Chondrocyte (in vitro differentiated cells): ENCODE data around the gene XPR1. TPM values are rescaled to one million over a fixed set of nuclear protein-coding genes. Genes with fewer than 3 reads are reported as not detected.

Experiments
- DNase-seq: peaks from one replicate; pipeline ENCODE4 v3.0.0; 2021; ENCODE audit warnings: mixed read lengths, low spot score
- H3K27ac Mint-ChIP-seq: one replicate; pipeline ENCODE4 v1.8.0; 2021; ENCODE audit warnings: mild to moderate bottlenecking, moderate library complexity, mixed read lengths; ENCODE audit not compliant: unreplicated experiment
- H3K27me3 Mint-ChIP-seq: 2 replicates; pipeline ENCODE4 v1.8.0; 2021; ENCODE audit warnings: low read depth, mixed read lengths
- H3K36me3 Mint-ChIP-seq: 2 replicates; pipeline ENCODE4 v1.8.0; 2021; ENCODE audit warnings: low read depth, mixed read lengths
- H3K4me1 Mint-ChIP-seq: 2 replicates; pipeline ENCODE4 v1.8.0; 2021; ENCODE audit warnings: low read depth, mild to moderate bottlenecking, mixed read lengths
- H3K4me3 Mint-ChIP-seq: one replicate; pipeline ENCODE4 v1.8.0; 2021; ENCODE audit warnings: mild to moderate bottlenecking, moderate library complexity, mixed read lengths; ENCODE audit not compliant: unreplicated experiment
- H3K9me3 Mint-ChIP-seq: 2 replicates; pipeline ENCODE4 v1.8.0; 2021; ENCODE audit warnings: low read depth, mixed read lengths
- total RNA-seq: library from RNA; stranded (reverse); gene quantifications from 3 replicates; pipeline ENCODE4 v1.2.1, GENCODE V29; 2021
- TF ChIP-seq, protein P1 (sequence below): fragments of 200-600 bp; sonication (generic); IDR thresholded peaks from 2 replicates; pipeline ENCODE4 v1.5.0; 2021; ENCODE audit warnings: antibody characterized with exemption, mild to moderate bottlenecking, moderate library complexity

XPR1 gene
- total RNA-seq, 1 donor from 2014 or later: 24.9 TPM

DNA sequence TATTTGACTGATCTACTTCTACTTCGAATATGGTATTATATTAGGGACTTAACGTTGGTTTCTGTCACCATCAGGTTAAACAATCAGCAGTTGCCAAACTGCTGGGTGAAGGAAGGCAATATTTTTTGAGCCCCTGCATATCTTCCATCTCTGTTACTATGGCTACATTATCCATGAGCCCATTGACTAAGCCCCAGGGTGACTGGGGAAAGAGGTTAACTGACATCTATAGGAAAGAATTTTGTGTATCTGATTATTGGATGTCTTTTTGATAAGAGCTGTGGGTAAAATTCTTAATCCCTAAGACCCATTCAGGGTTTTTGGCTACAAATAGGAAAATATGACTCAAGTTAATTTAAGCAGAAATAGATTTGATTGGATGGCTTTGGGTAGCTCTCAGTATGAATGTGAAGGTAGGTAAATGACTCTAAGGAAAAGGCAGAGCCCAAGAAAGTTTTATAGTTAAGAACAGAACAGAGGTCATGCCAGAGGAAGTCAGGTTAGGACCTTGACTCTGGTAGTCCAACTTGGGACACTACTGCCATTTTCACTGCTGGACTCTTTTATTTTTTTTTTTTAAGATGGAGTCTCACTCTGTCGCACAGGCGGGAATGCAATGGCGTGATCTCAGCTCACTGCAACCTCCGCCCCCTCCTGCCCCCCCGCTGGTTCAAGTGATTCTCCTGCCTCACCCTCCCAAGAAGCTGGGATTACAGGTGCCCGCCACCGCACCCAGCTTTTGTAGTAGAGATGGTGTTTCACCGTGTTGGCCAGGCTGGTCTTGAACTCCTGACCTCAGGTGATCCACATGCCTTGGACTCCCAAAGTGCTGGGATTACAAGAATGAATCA is 8.9 kb upstream of the XPR1 start:
- Mint-ChIP-seq H3K9me3 (no peaks in the 10 kb centered on the region), H3K4me1 (peaks cover 3% of the 10 kb centered on the region), H3K36me3 (no peaks in the 10 kb centered on the region), H3K27ac (no peak overlapping the region), H3K4me3 (no peak overlapping the region), H3K27me3 (no peaks in the 10 kb centered on the region)
- TF ChIP-seq, protein P1, sequence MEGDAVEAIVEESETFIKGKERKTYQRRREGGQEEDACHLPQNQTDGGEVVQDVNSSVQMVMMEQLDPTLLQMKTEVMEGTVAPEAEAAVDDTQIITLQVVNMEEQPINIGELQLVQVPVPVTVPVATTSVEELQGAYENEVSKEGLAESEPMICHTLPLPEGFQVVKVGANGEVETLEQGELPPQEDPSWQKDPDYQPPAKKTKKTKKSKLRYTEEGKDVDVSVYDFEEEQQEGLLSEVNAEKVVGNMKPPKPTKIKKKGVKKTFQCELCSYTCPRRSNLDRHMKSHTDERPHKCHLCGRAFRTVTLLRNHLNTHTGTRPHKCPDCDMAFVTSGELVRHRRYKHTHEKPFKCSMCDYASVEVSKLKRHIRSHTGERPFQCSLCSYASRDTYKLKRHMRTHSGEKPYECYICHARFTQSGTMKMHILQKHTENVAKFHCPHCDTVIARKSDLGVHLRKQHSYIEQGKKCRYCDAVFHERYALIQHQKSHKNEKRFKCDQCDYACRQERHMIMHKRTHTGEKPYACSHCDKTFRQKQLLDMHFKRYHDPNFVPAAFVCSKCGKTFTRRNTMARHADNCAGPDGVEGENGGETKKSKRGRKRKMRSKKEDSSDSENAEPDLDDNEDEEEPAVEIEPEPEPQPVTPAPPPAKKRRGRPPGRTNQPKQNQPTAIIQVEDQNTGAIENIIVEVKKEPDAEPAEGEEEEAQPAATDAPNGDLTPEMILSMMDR: no peak
- DNase-seq: no peak

DNA sequence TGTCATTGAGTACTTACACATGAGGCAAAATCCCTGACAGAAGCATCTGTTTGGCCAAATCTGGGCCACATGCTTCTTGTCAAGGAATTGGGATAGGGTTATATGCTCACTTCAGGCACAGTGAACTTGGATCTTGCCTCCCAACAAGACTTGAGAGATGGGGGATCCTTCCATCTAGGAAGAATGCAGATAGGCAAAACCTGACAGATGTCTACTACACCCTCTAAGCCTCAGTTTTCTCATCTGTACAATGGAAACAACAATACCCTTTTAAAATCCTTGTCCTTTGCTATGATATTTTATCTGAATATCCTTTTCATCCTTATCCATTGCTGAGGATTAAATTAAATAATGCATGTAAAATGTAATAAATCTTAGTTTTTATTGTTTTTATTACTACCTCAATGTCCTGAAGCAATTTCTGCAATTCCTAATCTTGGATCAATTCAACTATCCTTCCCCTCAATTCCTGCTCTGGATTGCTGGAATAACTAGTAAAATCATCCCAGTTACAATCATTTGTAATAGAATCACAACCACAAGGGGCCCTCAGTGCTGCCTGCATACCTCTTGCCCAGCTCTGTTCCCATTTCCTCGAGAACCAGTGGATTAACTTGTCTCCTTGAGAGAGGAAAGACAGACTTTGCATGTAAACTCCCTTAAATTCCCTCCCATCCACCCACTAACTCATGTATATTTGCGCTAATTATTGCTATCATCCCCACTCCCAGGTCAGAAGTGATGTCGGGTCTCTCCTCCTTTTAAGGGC is 8.1 kb upstream of the XPR1 start:
- Mint-ChIP-seq H3K4me1 (peaks cover 3% of the 10 kb centered on the region), H3K4me3 (no peak overlapping the region), H3K36me3 (no peaks in the 10 kb centered on the region), H3K27ac (no peak overlapping the region), H3K9me3 (no peaks in the 10 kb centered on the region), H3K27me3 (no peaks in the 10 kb centered on the region)
- no peak for DNase-seq
- TF ChIP-seq, protein P1: peak; percentile 76

DNA sequence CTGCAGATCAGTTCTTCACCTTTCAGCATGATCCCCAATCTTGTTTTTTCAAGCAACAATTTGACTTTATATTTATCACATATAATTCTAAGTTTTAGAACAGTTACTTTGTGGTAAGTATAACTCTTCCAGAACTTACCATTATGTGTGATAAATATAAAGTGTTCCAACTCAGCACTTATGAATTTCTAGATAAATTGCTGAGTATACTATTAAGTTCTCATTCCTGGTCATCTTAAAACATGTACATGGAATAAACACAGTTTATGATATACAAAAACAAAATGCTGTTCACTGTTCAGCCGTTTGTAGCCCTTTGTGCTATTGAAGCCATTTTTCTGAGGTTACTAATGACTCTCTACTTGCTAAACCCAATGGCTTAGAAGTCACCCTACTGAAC is 5.1 kb upstream of the XPR1 start:
- H3K4me1 Mint-ChIP-seq: peaks cover 9% of the 10 kb centered on the region
- no peak overlapping the region for H3K27ac Mint-ChIP-seq
- no peaks in the 10 kb centered on the region for H3K27me3 Mint-ChIP-seq
- TF ChIP-seq, protein P1: no peak
- no peaks in the 10 kb centered on the region for H3K9me3 Mint-ChIP-seq
- no peaks in the 10 kb centered on the region for H3K36me3 Mint-ChIP-seq
- no peak for DNase-seq
- no peak overlapping the region for H3K4me3 Mint-ChIP-seq

GRCh38 chr1:180627411-180627810 is 4.4 kb upstream of the XPR1 start:
- H3K4me3 Mint-ChIP-seq: no peak overlapping the region
- H3K27ac Mint-ChIP-seq: no peak overlapping the region
- H3K27me3 Mint-ChIP-seq: no peaks in the 10 kb centered on the region
- H3K4me1 Mint-ChIP-seq: peaks cover 9% of the 10 kb centered on the region
- H3K36me3 Mint-ChIP-seq: no peaks in the 10 kb centered on the region
- DNase-seq: no peak
- TF ChIP-seq, protein P1: no peak
- H3K9me3 Mint-ChIP-seq: no peaks in the 10 kb centered on the region

GRCh38 chr1:180628646-180629045 is 3.2 kb upstream of the XPR1 start:
- Mint-ChIP-seq H3K27ac (no peak overlapping the region), H3K9me3 (no peaks in the 10 kb centered on the region), H3K36me3 (no peaks in the 10 kb centered on the region), H3K4me1 (peaks cover 9% of the 10 kb centered on the region), H3K4me3 (no peak overlapping the region), H3K27me3 (no peaks in the 10 kb centered on the region)
- TF ChIP-seq, protein P1: no peak
- DNase-seq: no peak
